KOPT-K1 (cell line): ENCODE measurements around the gene LPIN1.
"Not testable (repeated sequence)": the region's sequence is repeated elsewhere in the genome, so short reads cannot be mapped to it uniquely, and the experiment has no call there.

Experiments
- H3K27ac ChIP-seq: fragments of 200-600 bp; sonication (generic); 2 replicates; pipeline ENCODE4 v1.5.1; 2016; ENCODE audit warnings: antibody characterized with exemption, mild to moderate bottlenecking, low read depth, low read length; ENCODE audit not compliant: poor library complexity, severe bottlenecking
- H3K36me3 ChIP-seq: fragments of 200-600 bp; sonication (generic); 2 replicates; pipeline ENCODE4 v1.5.1; 2017; ENCODE audit warnings: antibody characterized with exemption, mild to moderate bottlenecking, low read length, moderate library complexity; ENCODE audit not compliant: insufficient read depth
- H3K9me3 ChIP-seq: fragments of 200-600 bp; sonication (generic); 2 replicates; pipeline ENCODE4 v1.5.1; 2017; ENCODE audit warnings: antibody characterized with exemption, low read length, mild to moderate bottlenecking; ENCODE audit not compliant: insufficient read depth, poor library complexity, severe bottlenecking

The LPIN1 gene

GRCh38 chr2:11852526-11853196 lies 106.2 kb downstream of the LPIN1 start:
- no peak overlapping the region for H3K27ac ChIP-seq

DNA sequence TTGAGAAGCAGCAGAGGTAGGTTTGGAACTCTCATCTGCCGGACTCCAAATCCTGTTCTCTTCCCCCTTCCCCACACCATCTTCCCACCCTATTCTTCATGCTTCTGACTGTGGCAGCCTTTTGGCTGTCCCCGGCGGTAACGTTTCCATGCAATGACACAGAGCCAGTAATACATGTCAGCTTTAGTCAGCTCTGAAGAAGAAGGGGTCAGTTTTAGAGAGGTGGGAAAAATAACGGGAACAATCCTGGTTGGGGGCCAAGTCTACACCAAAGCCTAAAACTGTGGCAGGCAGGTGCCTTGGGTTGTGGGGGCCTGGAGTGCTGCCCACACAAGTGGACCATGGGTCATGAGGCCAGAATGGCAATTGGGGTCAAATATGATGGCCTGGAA lies 106.8 kb downstream of the LPIN1 start:
- no peak overlapping the region for H3K27ac ChIP-seq
- peaks cover 18% of the 10 kb centered on the region for H3K9me3 ChIP-seq
- no peaks in the 10 kb centered on the region for H3K36me3 ChIP-seq

More at GRCh38 chr2:11852526-11853196, 106.2 kb downstream of the LPIN1 start:
- H3K9me3 ChIP-seq = peaks cover 18% of the 10 kb centered on the region
- no peaks in the 10 kb centered on the region for H3K36me3 ChIP-seq

DNA sequence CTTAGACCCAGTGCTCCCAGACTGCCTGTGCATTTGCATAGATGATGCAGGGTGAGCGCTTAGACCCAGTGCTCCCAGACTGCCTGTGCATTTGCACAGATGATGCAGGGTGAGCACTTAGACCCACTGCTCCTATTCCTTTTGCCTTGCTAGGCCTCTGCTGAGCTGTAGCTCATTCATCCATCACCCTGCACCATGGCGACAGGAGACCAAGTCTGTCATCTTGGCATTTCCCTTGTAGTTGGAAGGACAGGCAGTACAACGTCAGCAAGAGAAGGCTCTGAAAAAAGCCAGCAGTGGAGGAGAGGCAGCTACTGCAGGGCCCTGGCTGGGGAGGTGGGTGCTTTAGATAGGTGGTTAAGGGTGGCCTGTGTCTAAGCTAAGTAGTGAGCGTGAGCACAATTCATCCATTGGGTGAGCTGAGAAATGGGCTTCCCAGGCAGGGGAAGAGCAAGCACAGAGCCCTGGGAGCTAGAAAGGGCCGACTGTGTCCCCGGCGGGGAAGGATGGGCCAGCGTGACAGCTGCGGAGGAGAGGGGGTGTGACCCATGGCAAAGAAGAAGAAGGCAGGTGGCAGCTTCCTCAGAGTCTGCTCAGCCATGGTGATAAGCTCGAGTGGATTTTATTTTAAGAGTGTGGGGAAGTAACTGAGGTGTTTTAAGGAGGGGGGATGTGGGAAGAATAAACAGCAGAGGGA lies 108.8 kb downstream of the LPIN1 start:
- H3K36me3 ChIP-seq = no peaks in the 10 kb centered on the region
- H3K9me3 ChIP-seq = peaks cover 29% of the 10 kb centered on the region
- H3K27ac ChIP-seq = no peak overlapping the region

- H3K27ac ChIP-seq = no peak overlapping the region
- peaks cover 32% of the 10 kb centered on the region for H3K9me3 ChIP-seq
- no peaks in the 10 kb centered on the region for H3K36me3 ChIP-seq
These were observed 109.7 kb downstream of the LPIN1 start for GRCh38 chr2:11856095-11856494.

GRCh38 chr2:11858883-11859282 lies 112.5 kb downstream of the LPIN1 start:
- no peak overlapping the region for H3K27ac ChIP-seq
- H3K9me3 ChIP-seq = peaks cover 32% of the 10 kb centered on the region
- no peaks in the 10 kb centered on the region for H3K36me3 ChIP-seq

GRCh38 chr2:11859975-11860374 lies 113.5 kb downstream of the LPIN1 start:
- not testable (repeated sequence) for H3K27ac ChIP-seq, H3K36me3 ChIP-seq
- H3K9me3 ChIP-seq = peaks cover 32% of the 10 kb centered on the region

DNA sequence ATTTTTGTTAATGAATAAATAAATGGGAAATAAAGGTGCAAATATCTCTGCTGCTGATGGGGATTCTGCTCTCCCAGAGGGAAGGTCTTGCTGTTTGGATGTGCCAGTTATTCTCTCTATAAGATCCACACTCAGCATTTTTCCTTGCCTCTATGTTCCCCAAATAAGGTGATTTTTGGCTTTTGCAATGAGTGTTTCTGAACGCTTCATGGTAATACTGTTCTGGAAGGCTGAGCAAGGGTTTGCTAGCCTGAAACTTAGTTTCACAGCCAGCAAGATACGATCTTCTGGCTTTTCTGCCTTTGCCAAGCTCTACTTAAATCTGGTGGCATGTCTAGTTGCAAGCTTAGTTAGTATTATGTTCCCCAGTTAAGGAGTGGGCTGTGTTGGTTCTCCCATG lies 114.6 kb downstream of the LPIN1 start:
- H3K27ac ChIP-seq = no peak overlapping the region
- peaks cover 32% of the 10 kb centered on the region for H3K9me3 ChIP-seq
- H3K36me3 ChIP-seq = no peaks in the 10 kb centered on the region

GRCh38 chr2:11862049-11862448 lies 115.6 kb downstream of the LPIN1 start:
- Histone ChIP-seq H3K36me3 (no peaks in the 10 kb centered on the region), H3K9me3 (peaks cover 32% of the 10 kb centered on the region), H3K27ac (no peak overlapping the region)

DNA sequence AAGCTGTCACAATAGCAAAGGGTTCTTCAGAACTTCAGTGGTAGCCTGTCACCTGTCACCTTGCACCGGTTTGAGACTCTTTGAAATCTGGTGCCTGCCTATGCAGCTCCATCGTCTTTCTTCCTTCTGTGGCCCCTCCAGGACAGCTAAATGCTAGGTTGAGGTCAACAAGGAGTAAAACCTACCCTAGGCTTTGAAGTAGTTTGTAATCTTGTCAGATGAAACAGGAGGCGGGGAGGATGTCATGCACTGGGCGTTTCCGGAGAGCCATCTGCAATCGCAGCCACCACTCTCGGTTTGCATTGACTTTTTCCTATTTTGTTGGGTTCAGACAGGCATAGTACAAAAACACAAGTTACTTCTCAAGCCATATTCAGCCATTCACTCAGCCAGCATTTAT lies 116.7 kb downstream of the LPIN1 start:
- no peaks in the 10 kb centered on the region for H3K36me3 ChIP-seq
- peaks cover 24% of the 10 kb centered on the region for H3K9me3 ChIP-seq
- H3K27ac ChIP-seq = no peak overlapping the region

- H3K36me3 ChIP-seq = no peaks in the 10 kb centered on the region
- peak overlapping the region; percentile 9 for H3K27ac ChIP-seq
- peaks cover 18% of the 10 kb centered on the region for H3K9me3 ChIP-seq
These were observed 117.3 kb downstream of the LPIN1 start for GRCh38 chr2:11863513-11864328.

DNA sequence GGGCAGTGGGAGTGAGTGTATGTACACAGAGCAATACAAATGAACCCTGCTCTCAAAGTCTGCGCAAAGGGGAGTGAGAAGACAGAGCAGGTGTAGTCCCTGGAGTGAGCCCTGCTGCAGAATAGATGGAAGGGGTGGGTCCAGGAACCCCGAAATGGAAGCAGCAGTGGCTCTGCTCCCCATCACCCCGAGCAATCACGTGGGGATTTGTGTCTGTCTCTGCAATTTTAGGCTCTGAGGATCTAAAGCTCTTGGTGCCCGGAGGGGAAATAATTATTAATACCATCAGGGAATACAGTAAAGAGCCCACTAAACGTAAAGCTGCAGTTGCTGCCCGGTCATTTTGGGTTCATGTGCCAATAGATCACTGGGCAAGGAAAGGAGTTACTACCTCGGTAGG lies 118.3 kb downstream of the LPIN1 start:
- Histone ChIP-seq H3K9me3 (peaks cover 8% of the 10 kb centered on the region), H3K36me3 (no peaks in the 10 kb centered on the region), H3K27ac (no peak overlapping the region)

DNA sequence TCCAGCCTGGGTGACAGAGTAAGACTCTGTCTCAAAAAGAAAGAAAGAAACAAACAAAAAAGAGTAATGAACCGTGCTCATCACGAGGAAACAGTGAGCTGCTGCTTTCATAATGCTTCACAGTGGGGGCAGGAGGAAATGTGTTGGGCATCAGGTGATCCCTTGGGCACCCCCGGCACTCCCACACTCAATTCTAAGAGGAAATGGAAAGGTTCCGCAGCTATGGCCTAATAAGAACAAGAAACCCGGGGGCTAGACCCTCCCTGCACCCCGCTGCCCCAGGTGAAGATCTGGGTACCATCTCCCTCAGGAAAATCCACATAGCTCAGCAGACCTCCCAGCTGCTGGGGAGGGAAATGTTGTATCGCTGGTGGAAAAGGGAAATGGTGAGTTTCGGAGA lies 118.9 kb downstream of the LPIN1 start:
- Histone ChIP-seq H3K27ac (no peak overlapping the region), H3K9me3 (peaks cover 2% of the 10 kb centered on the region), H3K36me3 (no peaks in the 10 kb centered on the region)

DNA sequence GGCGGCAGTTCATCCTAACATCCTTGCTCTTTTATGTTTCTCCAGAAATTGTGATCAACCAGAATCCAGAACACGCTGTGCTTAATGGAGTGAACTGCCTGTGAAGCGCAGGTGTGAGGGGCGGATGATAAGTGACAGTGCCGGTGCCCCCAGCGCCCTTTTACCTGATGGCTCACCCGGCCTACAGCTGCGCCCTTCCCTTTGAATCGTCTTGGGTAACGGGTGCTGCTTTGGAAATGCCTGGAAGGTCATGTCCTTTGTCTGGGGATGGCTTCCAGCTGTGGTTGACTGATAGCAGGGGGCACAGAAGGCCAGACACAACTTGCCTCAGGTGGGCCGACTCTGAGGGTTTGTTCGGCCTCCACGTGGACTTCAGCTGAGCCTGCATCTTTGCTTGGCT lies 119.4 kb downstream of the LPIN1 start:
- Histone ChIP-seq H3K27ac (no peak overlapping the region), H3K9me3 (no peaks in the 10 kb centered on the region), H3K36me3 (no peaks in the 10 kb centered on the region)

DNA sequence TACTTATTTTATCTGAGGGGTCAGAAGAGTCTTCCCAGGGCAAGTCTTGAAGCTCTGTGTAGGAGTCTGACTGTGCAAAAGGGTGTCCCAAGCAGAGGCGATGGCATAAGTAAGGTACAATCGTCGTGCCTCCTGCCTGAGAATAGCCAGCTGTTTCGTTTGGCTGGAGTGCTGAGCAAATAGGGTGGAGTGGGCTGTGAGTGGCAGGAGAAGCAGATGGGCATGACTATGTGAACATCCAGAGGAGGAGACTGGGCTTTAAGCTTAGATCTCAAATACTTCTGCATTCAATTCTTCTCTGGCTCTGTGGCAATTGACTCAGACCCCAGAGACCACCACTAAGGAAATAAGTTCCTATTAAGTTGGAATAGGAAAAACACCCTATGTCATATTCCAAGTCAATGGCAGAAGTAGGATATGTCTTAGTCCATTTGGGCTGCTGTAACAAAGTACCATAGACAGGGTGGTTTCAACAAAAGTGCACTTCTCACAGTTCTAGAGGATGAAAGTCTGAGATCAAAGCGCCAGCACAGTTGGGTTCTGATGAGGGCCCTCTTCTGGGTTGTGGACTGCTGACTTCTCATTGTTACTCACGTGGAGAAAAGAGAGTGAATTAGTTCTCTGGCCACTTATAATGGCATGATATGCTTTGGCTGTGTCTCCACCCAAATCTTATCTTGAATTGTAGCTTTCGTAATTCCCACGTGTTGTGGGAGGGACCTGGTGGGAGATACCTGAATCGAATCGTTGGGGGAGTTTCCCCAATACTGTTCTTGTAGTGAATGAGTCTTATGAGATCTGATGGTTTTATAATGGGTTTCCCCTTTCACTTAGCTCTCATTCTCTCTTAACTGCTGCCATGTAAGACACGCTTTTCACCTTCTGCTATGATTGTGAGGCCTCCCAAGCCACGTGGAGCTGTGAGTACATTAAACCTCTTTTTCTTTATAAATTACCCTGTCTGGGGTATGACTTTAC lies 120.2 kb downstream of the LPIN1 start:
- H3K36me3 ChIP-seq = no peaks in the 10 kb centered on the region
- no peak overlapping the region for H3K27ac ChIP-seq
- H3K9me3 ChIP-seq = no peaks in the 10 kb centered on the region
